ENCODE results near the gene SRGAP1.
"Not testable (repeated sequence)": the region's sequence is repeated elsewhere in the genome, so short reads cannot be mapped to it uniquely, and the experiment has no call there.

The SRGAP1 gene

GRCh38 chr12:64139021-64139420 lies 294.5 kb downstream of the SRGAP1 start:
- DNase-seq, result no peak

- DNase-seq, result no peak
These were observed 297.9 kb downstream of the SRGAP1 start for GRCh38 chr12:64142382-64142781.

- no peak for DNase-seq
These were observed 298.3 kb downstream of the SRGAP1 start for GRCh38 chr12:64142784-64143183.

DNA sequence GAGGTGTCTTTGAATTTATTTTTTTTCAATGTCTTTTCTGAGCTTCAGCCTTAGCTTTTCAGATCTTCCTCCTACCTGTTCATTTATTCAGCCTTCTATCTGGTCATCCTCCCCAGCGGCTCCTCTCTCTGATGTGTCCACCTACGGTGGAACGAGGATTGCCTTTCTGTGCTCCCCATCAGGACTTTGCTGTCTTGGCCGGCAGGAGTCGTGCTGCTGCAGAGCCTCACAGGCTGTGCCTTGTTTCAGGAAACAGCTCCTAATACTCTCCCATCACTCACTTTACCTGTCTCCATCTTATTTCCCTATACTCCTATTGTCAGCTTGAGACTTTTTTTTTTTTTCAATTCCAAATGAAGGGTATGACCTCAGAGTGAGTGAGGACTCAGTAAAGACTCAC lies 300.7 kb downstream of the SRGAP1 start:
- no peak for DNase-seq

GRCh38 chr12:64147011-64147631 lies 302.6 kb downstream of the SRGAP1 start:
- no peak for DNase-seq

DNA sequence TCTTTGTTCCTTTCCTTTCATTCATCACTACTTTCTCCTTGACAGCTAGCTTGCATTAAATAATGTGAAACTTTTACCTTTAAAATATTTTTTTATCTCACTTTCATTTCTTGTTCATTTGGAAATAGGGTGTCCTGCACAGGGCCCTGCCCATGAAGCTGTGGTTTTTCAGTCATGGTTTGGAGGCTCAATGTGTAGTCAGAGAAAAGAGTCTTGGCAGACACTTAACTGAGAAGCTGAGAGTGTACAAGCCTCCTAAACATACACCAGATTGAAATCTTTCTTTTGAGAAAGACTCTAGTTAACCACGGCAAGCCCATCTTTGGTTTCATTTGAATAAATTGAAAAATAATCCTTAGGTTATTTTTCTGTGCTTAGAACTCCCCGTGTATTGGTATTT lies 303.4 kb downstream of the SRGAP1 start:
- DNase-seq, result no peak

DNA sequence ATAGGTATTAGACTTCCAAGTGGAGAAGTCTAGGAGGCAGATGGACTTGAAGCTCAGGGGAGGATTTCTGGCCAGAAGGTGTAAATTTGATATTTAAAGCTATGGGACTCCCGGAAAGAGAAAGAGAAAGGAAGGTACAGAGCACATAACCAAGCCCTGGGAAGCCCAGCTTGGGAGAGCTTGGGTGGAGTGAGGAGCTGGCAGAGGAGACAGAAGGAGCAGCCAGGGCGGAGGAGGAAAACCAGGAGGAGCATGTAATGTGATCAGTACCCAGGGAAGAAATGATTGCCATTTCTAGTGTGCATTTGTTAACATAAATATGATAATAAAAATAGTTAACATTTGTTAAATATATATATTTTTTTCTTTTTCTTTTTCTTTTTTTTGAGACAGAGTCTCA lies 310.2 kb downstream of the SRGAP1 start:
- no peak for DNase-seq

- no peak for DNase-seq
These were observed 312.6 kb downstream of the SRGAP1 start for GRCh38 chr12:64157110-64157509.

- DNase-seq, result no peak
These were observed 315.7 kb downstream of the SRGAP1 start for GRCh38 chr12:64160021-64160710.

GRCh38 chr12:64160711-64161060 lies 316.2 kb downstream of the SRGAP1 start:
- no peak for DNase-seq

GRCh38 chr12:64166606-64167005 lies 322.1 kb downstream of the SRGAP1 start:
- not testable (repeated sequence) for DNase-seq

GRCh38 chr12:64167041-64167440 lies 322.5 kb downstream of the SRGAP1 start:
- DNase-seq, result not testable (repeated sequence)

DNA sequence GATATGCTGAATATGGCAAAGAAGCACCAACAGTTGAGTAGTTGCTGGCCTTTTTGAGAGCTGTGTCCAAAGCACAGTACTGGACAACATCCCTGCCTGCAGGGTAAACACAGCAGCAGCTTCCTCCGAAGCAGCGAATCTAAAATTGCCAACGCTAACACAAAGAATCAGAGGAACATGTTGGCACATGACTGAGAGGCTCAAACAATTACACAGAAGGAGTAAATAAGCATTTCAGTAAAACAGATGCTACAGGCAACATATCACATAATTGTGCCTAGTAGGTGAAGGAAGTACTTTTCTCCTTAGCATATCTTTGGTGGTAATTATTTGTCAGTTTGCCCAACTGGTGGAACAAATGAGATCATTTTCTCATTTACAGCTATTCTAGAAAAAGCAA lies 325.5 kb downstream of the SRGAP1 start:
- no peak for DNase-seq

- no peak for DNase-seq
These were observed 326.2 kb downstream of the SRGAP1 start for GRCh38 chr12:64170730-64171129.

GRCh38 chr12:64171715-64172114 lies 327.2 kb downstream of the SRGAP1 start:
- no peak for DNase-seq

DNA sequence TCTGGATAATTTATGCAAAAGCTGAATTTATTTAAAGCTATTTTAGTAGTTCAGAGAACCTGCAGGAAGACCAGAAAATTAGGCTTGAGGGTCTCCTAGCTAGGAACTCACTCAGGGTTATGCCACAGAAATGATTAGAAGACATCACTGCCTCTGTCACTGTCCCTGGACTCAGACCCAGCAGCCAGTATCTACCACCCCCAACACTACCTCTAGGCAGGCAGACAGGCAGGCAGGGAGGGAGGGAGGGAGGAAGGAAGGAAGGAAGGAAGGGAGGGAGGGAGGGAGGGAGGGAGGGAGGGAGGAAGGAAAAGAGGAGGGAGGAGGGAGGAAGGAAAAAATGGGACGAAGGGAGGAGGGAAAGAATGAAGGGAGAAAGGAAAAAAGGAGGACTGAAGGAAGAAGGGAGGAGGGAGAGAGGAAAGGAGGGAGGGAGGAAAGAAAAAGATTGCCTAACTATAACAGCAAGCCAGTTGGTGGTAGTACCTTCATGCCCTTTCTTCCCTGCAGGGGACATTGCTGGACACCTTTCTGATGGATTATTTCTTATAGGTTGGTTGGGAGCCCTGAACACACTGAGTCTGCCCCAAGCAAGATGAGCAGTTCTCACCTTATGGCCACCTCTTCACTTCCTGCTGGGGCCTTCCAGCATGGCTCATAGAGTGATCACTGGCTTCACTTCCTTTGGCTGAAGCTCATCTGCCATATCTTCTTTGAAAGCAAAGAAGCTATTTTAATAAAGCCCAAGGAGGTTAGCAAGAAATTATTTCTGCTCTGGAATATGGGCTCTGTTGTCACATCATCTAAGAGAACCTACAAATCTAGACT lies 327.9 kb downstream of the SRGAP1 start:
- DNase-seq, result no peak

GRCh38 chr12:64173456-64173855 lies 329.0 kb downstream of the SRGAP1 start:
- no peak for DNase-seq

- DNase-seq, result no peak
These were observed 330.9 kb downstream of the SRGAP1 start for GRCh38 chr12:64175254-64175945.

GRCh38 chr12:64177001-64177400 lies 332.5 kb downstream of the SRGAP1 start:
- DNase-seq, result no peak

DNA sequence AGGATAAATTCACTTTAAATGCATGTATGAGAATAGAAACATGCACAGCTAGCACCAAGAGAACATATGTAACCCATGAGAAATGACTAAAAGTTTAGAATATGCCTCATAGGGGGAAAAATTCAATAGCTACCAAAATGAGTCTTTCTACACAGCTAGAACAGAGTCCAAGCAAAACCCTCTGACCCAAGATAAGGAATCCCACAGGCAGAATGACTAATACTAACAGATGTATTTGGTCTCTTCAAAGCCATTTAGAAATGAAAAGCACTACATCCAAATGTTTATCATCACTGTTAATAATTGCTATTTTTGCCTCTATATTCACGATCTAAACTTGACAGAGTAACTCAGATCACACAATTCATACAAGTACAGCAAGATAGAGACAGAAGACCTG lies 333.6 kb downstream of the SRGAP1 start:
- no peak for DNase-seq

- no peak for DNase-seq
These were observed 336.5 kb downstream of the SRGAP1 start for GRCh38 chr12:64180951-64181350.

DNA sequence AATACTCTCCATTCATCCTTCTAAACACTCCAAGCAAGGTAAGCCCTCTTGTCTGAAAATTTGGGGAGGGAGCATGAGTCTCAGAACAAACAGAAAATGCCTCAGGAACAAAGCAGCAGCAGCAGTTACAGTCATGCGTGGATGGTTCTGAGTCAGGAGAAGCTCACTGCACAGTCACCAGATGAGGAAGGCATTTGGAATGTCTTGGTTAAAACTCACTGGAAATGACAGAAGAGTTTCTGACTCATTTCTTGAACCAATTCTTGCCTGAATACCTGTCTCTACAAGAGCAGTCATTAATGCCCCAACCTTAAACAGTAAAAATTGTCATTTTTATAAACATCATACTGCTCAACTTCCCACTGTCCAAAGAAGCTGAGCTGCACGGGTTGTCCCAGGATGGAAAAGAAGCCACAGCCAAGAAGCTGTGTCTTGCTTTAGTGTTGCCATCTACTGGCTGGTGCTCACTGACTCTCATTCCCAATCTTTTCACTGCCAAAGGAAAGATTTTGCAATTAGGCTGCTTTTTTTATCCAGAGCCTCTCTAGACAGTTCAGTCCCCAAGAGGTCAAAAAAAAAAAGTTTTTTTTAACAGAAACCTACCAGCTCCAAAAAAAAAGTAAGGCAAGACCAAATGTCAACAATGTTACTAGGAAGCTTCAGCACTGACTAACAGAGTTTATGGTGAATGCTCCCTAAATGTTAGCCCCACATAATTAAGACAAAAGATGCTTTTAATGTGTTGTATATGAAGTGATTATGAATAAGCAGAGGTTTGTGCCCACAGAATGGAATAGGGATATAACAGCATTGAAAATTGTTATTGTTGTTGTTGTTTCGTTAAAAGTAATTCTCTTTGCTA lies 337.2 kb downstream of the SRGAP1 start:
- no peak for DNase-seq
